ENCODE results near the gene RAD18.

The RAD18 gene

DNA sequence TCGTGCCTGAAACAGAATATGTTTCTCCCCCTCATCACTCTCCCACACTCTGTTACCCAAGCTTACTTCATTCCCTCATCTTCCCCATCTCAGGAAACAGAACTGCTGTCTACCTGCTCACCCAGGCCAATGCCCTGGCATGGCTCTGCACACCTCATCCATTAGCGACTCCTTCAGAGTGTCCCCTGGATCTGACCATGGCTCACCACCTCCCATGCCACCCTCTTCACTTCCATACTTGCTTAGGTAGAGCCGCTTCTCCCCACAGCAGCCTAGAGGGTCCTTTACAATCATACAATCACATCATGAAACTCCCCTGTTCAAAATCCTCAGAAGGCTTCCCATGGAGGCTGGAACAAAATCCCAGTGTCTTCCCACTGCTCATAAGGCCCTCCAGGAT is 33.9 kb upstream of the RAD18 start:
- Histone ChIP-seq H3K18ac (ENCODE audit: low read length) (no peak overlapping the region), H3K9me3 (replicated peaks in 1 of 2; ENCODE audit: control insufficient read depth in 2 of 2, insufficient read depth in 1 of 2, low read depth in 1 of 2, low read length in 2 of 2) (no peaks in the 10 kb centered on the region), H2AK5ac (ENCODE audit: low read depth, low read length) (no peak overlapping the region), H3K36me3 (replicated peaks in 1 of 2; ENCODE audit: control insufficient read depth in 2 of 2, insufficient read depth in 2 of 2, low read length in 2 of 2) (peaks cover 3 to 89% of the 10 kb centered on the region in 2 donors), H3K4me3 (ENCODE audit: low read length in 2 of 2) (no peak overlapping the region), H2BK5ac (ENCODE audit: low read length) (no peak overlapping the region), H2BK12ac (ENCODE audit: low read length) (no peak overlapping the region), H2AFZ (ENCODE audit: low read length) (no peak overlapping the region), H4K91ac (ENCODE audit: low read depth, low read length, poor library complexity) (no peak overlapping the region), H3K9ac (ENCODE audit: low read depth, low read length, poor library complexity) (no peak overlapping the region), H3K4me1 (ENCODE audit: control insufficient read depth in 2 of 2, insufficient read depth in 1 of 2, low read depth in 1 of 2, low read length in 2 of 2) (peaks cover 0 to 5% of the 10 kb centered on the region in 2 donors), H4K8ac (ENCODE audit: low read depth, low read length) (no peak overlapping the region), H3K27ac (replicated peaks; ENCODE audit: low read length) (no peak overlapping the region), H3K27me3 (ENCODE audit: control insufficient read depth in 3 of 3, insufficient read depth in 3 of 3, low read depth in 1 of 3, low read length in 3 of 3) (no peaks in the 10 kb centered on the region), H3K14ac (ENCODE audit: low read length) (no peak overlapping the region), H2BK120ac (ENCODE audit: low read depth, low read length) (no peak overlapping the region), H3K79me1 (ENCODE audit: low read depth, low read length) (no peaks in the 10 kb centered on the region), H3K23ac (ENCODE audit: low read depth, low read length, poor library complexity) (no peak overlapping the region), H3K4me2 (ENCODE audit: insufficient read depth, low read length, poor library complexity, severe bottlenecking) (no peak overlapping the region), H2BK15ac (ENCODE audit: low read length) (no peak overlapping the region), H3K4ac (ENCODE audit: low read length) (no peak overlapping the region)
- DNase-seq (ENCODE audit: low spot score) = no peak
- no CpG with 5 or more reads among the region's 3 CpGs for WGBS, 2 donors (ENCODE audit: extremely low coverage in 2 of 2, insufficient read length in 2 of 2, insufficient replicate concordance in 1 of 2)

DNA sequence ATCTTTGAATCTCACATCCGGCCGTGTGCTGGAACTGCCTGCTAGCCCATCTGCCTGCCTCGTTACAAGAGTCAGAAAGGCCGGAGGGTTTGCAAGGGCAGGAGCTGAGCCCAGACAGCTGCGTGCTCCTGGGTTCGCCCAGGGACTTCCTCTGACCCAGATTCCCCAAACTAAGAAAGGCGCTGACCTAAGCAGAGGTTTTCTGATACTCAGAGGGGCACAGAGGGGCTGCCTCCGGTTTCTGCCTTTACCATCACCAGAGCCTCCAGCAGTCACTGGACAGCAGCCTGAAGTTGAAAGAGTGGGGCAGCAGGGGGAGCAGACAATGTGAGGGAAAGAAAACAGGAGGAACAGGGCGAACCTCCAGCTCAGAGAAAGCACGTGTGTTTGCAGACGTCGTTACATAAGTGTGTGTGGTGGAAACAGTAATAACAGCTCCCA is 33.4 kb upstream of the RAD18 start:
- no peak overlapping the region for H2BK12ac ChIP-seq (ENCODE audit: low read length)
- H3K4me2 ChIP-seq (ENCODE audit: insufficient read depth, low read length, poor library complexity, severe bottlenecking) = no peak overlapping the region
- whole genome bisulfite sequencing, 2 donors (ENCODE audit: extremely low coverage in 2 of 2, insufficient read length in 2 of 2, insufficient replicate concordance in 1 of 2) = no CpG with 5 or more reads among the region's 12 CpGs
- no peak overlapping the region for H2AFZ ChIP-seq (ENCODE audit: low read length)
- H3K79me1 ChIP-seq (ENCODE audit: low read depth, low read length) = no peaks in the 10 kb centered on the region
- H3K27me3 ChIP-seq (ENCODE audit: control insufficient read depth in 3 of 3, insufficient read depth in 3 of 3, low read depth in 1 of 3, low read length in 3 of 3) = no peaks in the 10 kb centered on the region
- no peaks in the 10 kb centered on the region for H3K9me3 ChIP-seq (replicated peaks in 1 of 2; ENCODE audit: control insufficient read depth in 2 of 2, insufficient read depth in 1 of 2, low read depth in 1 of 2, low read length in 2 of 2)
- no peak overlapping the region for H3K4ac ChIP-seq (ENCODE audit: low read length)
- H2BK15ac ChIP-seq (ENCODE audit: low read length) = no peak overlapping the region
- H2AK5ac ChIP-seq (ENCODE audit: low read depth, low read length) = no peak overlapping the region
- no peak overlapping the region for H3K27ac ChIP-seq (replicated peaks; ENCODE audit: low read length)
- H4K91ac ChIP-seq (ENCODE audit: low read depth, low read length, poor library complexity) = no peak overlapping the region
- H3K18ac ChIP-seq (ENCODE audit: low read length) = no peak overlapping the region
- H3K23ac ChIP-seq (ENCODE audit: low read depth, low read length, poor library complexity) = no peak overlapping the region
- H2BK5ac ChIP-seq (ENCODE audit: low read length) = no peak overlapping the region
- DNase-seq (ENCODE audit: low spot score) = no peak
- H3K14ac ChIP-seq (ENCODE audit: low read length) = no peak overlapping the region
- H3K36me3 ChIP-seq (replicated peaks in 1 of 2; ENCODE audit: control insufficient read depth in 2 of 2, insufficient read depth in 2 of 2, low read length in 2 of 2) = peaks cover 3 to 93% of the 10 kb centered on the region in 2 donors
- no peak overlapping the region for H3K4me3 ChIP-seq (ENCODE audit: low read length in 2 of 2)
- H4K8ac ChIP-seq (ENCODE audit: low read depth, low read length) = no peak overlapping the region
- H2BK120ac ChIP-seq (ENCODE audit: low read depth, low read length) = no peak overlapping the region
- peaks cover 0 to 5% of the 10 kb centered on the region in 2 donors for H3K4me1 ChIP-seq (ENCODE audit: control insufficient read depth in 2 of 2, insufficient read depth in 1 of 2, low read depth in 1 of 2, low read length in 2 of 2)
- no peak overlapping the region for H3K9ac ChIP-seq (ENCODE audit: low read depth, low read length, poor library complexity)

DNA sequence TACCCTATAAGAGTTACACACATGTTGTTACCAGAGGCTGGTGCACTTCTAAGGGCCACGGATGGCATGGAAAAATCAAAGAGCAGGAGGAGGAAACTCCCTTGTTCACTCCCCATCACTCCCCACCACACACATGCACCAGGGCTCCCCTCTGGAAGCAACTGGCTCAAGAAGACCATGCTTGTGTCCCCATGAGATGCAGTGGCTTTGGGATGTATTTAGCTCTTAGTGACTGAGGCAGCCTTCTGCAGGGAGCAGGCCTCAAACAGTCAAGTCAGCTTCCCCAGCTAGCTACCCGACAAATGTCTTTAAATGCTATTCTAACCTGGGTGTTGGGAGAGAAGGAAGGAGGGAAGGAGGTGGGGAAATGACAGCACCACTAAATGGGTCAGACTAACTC is 32.9 kb upstream of the RAD18 start:
- no peak overlapping the region for H3K4me3 ChIP-seq (ENCODE audit: low read length in 2 of 2)
- H2BK12ac ChIP-seq (ENCODE audit: low read length) = no peak overlapping the region
- no peak overlapping the region for H3K9ac ChIP-seq (ENCODE audit: low read depth, low read length, poor library complexity)
- no peak overlapping the region for H2AFZ ChIP-seq (ENCODE audit: low read length)
- no peak overlapping the region for H3K14ac ChIP-seq (ENCODE audit: low read length)
- no peak overlapping the region for H4K91ac ChIP-seq (ENCODE audit: low read depth, low read length, poor library complexity)
- no peak overlapping the region for H2BK15ac ChIP-seq (ENCODE audit: low read length)
- no peaks in the 10 kb centered on the region for H3K9me3 ChIP-seq (replicated peaks in 1 of 2; ENCODE audit: control insufficient read depth in 2 of 2, insufficient read depth in 1 of 2, low read depth in 1 of 2, low read length in 2 of 2)
- no peak overlapping the region for H3K4me2 ChIP-seq (ENCODE audit: insufficient read depth, low read length, poor library complexity, severe bottlenecking)
- H3K36me3 ChIP-seq (replicated peaks in 1 of 2; ENCODE audit: control insufficient read depth in 2 of 2, insufficient read depth in 2 of 2, low read length in 2 of 2) = peaks cover 3 to 94% of the 10 kb centered on the region in 2 donors
- no peaks in the 10 kb centered on the region for H3K79me1 ChIP-seq (ENCODE audit: low read depth, low read length)
- DNase-seq (ENCODE audit: low spot score) = no peak
- no peak overlapping the region for H3K23ac ChIP-seq (ENCODE audit: low read depth, low read length, poor library complexity)
- no peak overlapping the region for H3K27ac ChIP-seq (replicated peaks; ENCODE audit: low read length)
- H3K4me1 ChIP-seq (ENCODE audit: control insufficient read depth in 2 of 2, insufficient read depth in 1 of 2, low read depth in 1 of 2, low read length in 2 of 2) = peaks cover 0 to 5% of the 10 kb centered on the region in 2 donors
- no peak overlapping the region for H4K8ac ChIP-seq (ENCODE audit: low read depth, low read length)
- WGBS, 2 donors (ENCODE audit: extremely low coverage in 2 of 2, insufficient read length in 2 of 2, insufficient replicate concordance in 1 of 2) = no CpG with 5 or more reads among the region's 2 CpGs
- no peak overlapping the region for H2AK5ac ChIP-seq (ENCODE audit: low read depth, low read length)
- no peak overlapping the region for H3K4ac ChIP-seq (ENCODE audit: low read length)
- H3K18ac ChIP-seq (ENCODE audit: low read length) = no peak overlapping the region
- H2BK120ac ChIP-seq (ENCODE audit: low read depth, low read length) = no peak overlapping the region
- H3K27me3 ChIP-seq (ENCODE audit: control insufficient read depth in 3 of 3, insufficient read depth in 3 of 3, low read depth in 1 of 3, low read length in 3 of 3) = no peaks in the 10 kb centered on the region
- H2BK5ac ChIP-seq (ENCODE audit: low read length) = no peak overlapping the region

DNA sequence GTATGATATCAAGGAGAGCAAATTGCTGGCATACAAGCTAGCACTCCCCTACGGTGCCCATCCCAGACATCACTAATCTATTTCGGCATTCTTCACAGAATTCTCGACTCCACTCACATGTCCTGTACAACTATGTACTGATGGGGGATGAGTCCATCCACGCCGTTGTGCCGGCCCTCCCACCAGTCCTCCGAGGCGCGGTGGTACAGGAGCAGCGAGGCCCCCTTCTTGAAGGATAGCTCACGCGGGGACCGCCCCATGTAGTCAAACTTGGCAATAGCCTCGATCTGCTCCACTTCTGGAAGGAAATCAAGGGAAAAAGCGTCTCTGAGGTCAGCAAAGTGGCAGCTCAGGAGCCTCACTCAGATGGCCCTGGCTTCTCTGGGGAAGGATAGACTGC is 31.0 kb upstream of the RAD18 start:
- H4K8ac ChIP-seq (ENCODE audit: low read depth, low read length) = no peak overlapping the region
- H3K36me3 ChIP-seq (replicated peaks in 1 of 2; ENCODE audit: control insufficient read depth in 2 of 2, insufficient read depth in 2 of 2, low read length in 2 of 2) = peaks cover 0 to 95% of the 10 kb centered on the region in 2 donors
- H3K27me3 ChIP-seq (ENCODE audit: control insufficient read depth in 3 of 3, insufficient read depth in 3 of 3, low read depth in 1 of 3, low read length in 3 of 3) = no peaks in the 10 kb centered on the region
- no peak overlapping the region for H3K4me3 ChIP-seq (ENCODE audit: low read length in 2 of 2)
- no peak overlapping the region for H3K27ac ChIP-seq (replicated peaks; ENCODE audit: low read length)
- H2AK5ac ChIP-seq (ENCODE audit: low read depth, low read length) = no peak overlapping the region
- no peak overlapping the region for H2BK15ac ChIP-seq (ENCODE audit: low read length)
- no peak overlapping the region for H3K4me2 ChIP-seq (ENCODE audit: insufficient read depth, low read length, poor library complexity, severe bottlenecking)
- H3K23ac ChIP-seq (ENCODE audit: low read depth, low read length, poor library complexity) = no peak overlapping the region
- WGBS, 2 donors (ENCODE audit: extremely low coverage in 2 of 2, insufficient read length in 2 of 2, insufficient replicate concordance in 1 of 2) = no CpG with 5 or more reads among the region's 15 CpGs
- H3K4ac ChIP-seq (ENCODE audit: low read length) = no peak overlapping the region
- H3K4me1 ChIP-seq (ENCODE audit: control insufficient read depth in 2 of 2, insufficient read depth in 1 of 2, low read depth in 1 of 2, low read length in 2 of 2) = peaks cover 0 to 5% of the 10 kb centered on the region in 2 donors
- H3K9me3 ChIP-seq (replicated peaks in 1 of 2; ENCODE audit: control insufficient read depth in 2 of 2, insufficient read depth in 1 of 2, low read depth in 1 of 2, low read length in 2 of 2) = peaks cover 0 to 2% of the 10 kb centered on the region in 2 donors
- H3K14ac ChIP-seq (ENCODE audit: low read length) = no peak overlapping the region
- no peak overlapping the region for H4K91ac ChIP-seq (ENCODE audit: low read depth, low read length, poor library complexity)
- no peak overlapping the region for H3K18ac ChIP-seq (ENCODE audit: low read length)
- no peak overlapping the region for H2BK12ac ChIP-seq (ENCODE audit: low read length)
- H2AFZ ChIP-seq (ENCODE audit: low read length) = no peak overlapping the region
- H3K9ac ChIP-seq (ENCODE audit: low read depth, low read length, poor library complexity) = no peak overlapping the region
- DNase-seq (ENCODE audit: low spot score) = no peak
- H2BK120ac ChIP-seq (ENCODE audit: low read depth, low read length) = no peak overlapping the region
- H3K79me1 ChIP-seq (ENCODE audit: low read depth, low read length) = no peaks in the 10 kb centered on the region
- no peak overlapping the region for H2BK5ac ChIP-seq (ENCODE audit: low read length)

Data from neuronal stem cell (in vitro differentiated cells).